VCaP (cell line): Measurements from ENCODE around the gene RAB3IL1.

Experiments used
- H3K27ac ChIP-seq: fragments of 450-650 bp; 2 replicates; pipeline ENCODE4 v1.5.1; 2017
- TF ChIP-seq, protein P1 (sequence below): fragments of 450-650 bp; conservative IDR thresholded peaks from 2 replicates; pipeline ENCODE4 v1.5.1; 2017; ENCODE audit warnings: mild to moderate bottlenecking, moderate library complexity

Gene RAB3IL1

DNA sequence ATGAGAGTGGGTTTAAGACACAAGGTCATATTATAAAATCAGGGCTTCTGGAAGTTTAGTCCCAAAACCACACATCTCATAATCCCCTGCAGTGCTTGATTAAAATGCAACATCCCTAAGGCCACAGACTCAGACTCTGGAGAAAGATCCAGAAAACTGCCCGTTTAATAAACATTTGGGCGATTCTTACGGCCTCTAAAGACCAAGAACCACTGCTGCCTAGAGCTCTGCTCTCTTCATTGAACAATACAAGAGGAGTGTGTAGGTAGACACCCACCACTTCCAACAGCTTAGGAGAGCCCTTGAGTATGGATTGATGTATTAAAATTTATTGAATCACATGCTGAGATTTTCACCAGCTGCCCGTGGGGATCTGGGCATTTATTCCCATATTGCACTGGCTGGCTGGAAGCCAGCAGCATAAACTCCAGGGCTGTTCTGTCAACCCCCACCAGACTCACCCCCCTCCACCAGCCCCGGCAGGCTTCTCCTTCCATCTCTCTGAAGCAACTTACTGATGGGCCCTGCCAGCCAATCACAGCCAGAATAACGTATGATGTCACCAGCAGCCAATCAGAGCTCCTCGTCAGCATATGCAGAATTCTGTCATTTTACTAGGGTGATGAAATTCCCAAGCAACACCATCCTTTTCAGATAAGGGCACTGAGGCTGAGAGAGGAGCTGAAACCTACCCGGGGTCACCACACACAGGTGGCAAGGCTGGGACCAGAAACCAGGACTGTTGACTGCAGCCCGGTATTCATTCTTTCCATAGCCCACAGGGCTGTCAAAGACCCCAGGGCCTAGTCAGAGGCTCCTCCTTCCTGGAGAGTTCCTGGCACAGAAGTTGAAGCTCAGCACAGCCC lies 32.0 kb upstream of the RAB3IL1 start:
- TF ChIP-seq, protein P1, sequence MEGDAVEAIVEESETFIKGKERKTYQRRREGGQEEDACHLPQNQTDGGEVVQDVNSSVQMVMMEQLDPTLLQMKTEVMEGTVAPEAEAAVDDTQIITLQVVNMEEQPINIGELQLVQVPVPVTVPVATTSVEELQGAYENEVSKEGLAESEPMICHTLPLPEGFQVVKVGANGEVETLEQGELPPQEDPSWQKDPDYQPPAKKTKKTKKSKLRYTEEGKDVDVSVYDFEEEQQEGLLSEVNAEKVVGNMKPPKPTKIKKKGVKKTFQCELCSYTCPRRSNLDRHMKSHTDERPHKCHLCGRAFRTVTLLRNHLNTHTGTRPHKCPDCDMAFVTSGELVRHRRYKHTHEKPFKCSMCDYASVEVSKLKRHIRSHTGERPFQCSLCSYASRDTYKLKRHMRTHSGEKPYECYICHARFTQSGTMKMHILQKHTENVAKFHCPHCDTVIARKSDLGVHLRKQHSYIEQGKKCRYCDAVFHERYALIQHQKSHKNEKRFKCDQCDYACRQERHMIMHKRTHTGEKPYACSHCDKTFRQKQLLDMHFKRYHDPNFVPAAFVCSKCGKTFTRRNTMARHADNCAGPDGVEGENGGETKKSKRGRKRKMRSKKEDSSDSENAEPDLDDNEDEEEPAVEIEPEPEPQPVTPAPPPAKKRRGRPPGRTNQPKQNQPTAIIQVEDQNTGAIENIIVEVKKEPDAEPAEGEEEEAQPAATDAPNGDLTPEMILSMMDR, result no peak
- no peak overlapping the region for H3K27ac ChIP-seq

DNA sequence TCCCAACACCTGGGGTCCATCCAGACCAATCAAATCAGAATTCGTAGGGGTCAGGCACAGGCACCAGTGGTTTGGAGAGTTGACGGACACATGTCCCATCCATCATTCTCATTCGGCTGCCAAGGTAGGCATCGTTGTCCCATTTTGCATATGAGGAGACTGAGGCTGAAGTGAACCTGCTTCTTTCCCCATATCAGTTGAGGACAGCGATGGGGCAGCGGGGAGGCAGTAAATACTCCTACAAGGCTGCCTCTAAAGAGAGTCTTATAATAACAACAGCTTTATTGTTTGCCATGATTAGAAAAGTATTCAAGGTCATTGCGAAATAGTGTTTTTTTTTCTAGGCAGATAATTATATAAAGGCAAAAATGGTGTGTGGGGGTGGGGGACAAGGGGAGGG lies 31.1 kb upstream of the RAB3IL1 start:
- TF ChIP-seq, protein P1, result no peak
- H3K27ac ChIP-seq, result no peak overlapping the region

DNA sequence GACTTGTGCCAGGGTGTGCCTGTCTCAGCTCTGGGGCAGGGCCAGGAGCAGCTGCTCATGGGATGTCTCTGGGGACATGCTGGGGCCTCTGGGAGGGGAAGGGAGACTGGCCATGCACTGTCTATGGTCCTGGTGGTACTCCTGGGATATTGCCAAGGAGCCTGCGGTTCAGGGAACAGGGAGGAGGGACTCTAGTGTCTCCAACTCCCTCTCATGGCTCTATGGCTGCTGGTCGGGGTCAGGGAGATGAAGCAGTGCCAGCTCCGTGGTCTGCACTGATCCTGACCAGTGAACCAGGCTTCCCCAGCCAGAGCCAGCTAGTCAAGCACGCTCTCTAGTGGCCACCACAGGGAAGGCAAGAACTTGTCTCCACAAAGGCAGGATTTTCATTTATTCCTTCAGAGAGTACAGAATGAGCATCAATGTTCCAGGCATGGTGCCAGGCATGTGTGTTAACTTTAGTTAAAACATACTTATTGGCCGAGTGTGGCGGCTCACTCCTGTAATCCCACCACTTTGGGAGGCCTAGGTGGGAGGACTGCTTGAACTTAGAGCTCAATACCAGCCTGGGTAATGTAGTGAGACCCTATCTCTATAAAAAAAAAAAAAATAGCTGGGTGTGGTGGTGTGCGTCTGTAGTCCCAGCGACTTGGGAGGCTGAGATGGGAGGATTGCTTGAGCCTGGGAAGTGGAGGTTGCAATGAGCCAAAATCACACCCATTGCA lies 30.3 kb upstream of the RAB3IL1 start:
- TF ChIP-seq, protein P1, result peak; percentile 94
- H3K27ac ChIP-seq, result no peak overlapping the region

DNA sequence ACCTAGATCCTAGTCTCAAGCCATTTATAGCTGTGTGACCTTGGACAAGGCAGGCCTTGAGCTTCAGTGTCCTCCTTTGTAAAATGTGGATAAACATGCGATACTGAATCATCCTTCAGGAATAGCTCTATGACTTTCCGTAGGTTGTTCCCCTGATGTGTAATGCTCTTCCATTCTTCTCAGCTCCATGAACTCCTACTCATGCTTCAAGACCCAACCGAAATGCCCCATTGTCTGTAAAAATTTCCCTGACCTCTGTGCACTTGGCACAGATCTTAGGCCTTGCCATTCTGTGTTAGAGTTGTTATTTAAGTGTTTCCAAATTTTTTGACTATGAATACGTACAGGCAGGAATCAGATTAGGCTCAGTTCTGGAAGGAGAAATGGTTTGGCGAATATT lies 29.5 kb upstream of the RAB3IL1 start:
- H3K27ac ChIP-seq, result no peak overlapping the region
- TF ChIP-seq, protein P1, result no peak

DNA sequence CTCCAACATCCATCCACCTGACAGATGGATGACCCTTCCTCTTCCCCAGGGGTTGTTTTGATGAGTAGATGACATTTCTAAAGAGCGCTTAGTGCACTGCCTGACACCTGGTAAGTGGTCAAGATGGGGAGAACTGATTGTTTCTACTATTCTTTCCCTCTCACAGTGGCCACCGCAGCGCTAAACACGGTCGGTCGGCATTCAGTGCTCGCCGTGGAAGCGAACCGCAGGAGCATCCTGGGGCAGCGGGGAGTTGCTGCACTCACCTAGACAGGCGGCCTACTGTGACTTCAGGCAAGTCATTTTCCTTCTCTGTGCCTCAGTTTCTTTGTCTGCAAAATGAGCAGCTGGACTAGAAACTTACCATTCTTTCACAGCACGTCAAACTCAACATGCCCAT lies 27.8 kb upstream of the RAB3IL1 start:
- TF ChIP-seq, protein P1, result no peak

DNA sequence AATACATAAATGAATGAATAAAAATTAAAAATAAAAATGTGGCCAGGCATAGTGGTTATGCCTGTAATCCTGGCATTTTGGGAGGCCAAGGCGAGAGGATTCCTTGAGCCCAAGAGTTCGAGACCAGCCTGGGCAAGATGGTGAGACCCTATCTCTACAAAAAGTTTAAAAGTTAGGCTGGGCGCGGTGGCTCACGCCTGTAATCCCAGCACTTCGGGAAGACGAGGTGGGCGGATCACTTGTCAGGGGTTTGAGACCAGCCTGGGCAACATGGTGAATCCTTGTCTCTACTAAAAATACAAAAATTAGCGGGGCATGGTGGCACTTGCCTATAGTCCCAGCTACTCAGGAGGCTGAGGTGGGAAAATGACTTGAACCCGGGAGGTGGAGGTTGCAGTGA lies 23.1 kb upstream of the RAB3IL1 start:
- H3K27ac ChIP-seq, result no peak overlapping the region
- TF ChIP-seq, protein P1, result no peak

More for the DNA sequence above, 27.8 kb upstream of the RAB3IL1 start:
- H3K27ac ChIP-seq, result no peak overlapping the region

DNA sequence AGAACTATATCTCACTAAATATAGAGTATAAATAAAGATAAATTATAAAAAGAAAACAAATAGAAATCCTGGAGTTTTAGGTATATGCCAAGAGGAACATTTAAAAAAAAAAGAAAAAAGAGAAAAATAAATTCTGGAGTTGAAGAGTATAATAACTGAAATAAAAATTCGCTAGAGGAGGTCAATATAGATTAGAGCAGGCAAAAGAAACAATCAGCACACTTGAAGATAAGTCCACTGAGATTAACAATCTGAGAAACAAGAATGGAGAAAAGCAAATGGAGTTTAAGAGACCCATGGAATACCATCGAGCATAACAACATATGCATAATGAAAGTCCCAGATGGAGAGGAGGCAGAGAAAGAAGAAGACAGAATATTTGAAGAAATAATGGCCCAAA lies 18.5 kb upstream of the RAB3IL1 start:
- TF ChIP-seq, protein P1, result no peak
- H3K27ac ChIP-seq, result no peak overlapping the region
